ENCODE results near the gene CBX5. TPM values are rescaled to one million over a fixed set of nuclear protein-coding genes. Genes with fewer than 3 reads are reported as not detected.
A peak's percentile ranks its signal among the peaks of the same experiment; 100 is the strongest.

The CBX5 gene
- 99.3 and 101 TPM in 2 replicates for total RNA-seq (2013; cell fraction: nucleolus; rRNA removed)
- 74.4 and 81.4 TPM in 2 replicates for total RNA-seq (2014; rRNA removed)
- 74.6 and 76.1 TPM in 2 replicates for total RNA-seq (2014; rRNA removed; fragmentation: Illumina TruSeq; extraction: Trizol)
- total RNA-seq (2021) = 138 TPM in 2 replicates
- polyA plus RNA-seq (2011; ENCODE audit: low read depth) = 23.8 TPM
- polyA plus RNA-seq (2011; rRNA removed) = 85.5 and 119 TPM in 2 replicates
- polyA plus RNA-seq (2011; cell fraction: cytosol; rRNA removed) = 29.4 and 40.7 TPM in 2 replicates
- 22.0 and 25.4 TPM in 2 replicates for polyA plus RNA-seq (2011; cell fraction: nucleus; rRNA removed)
- polyA plus RNA-seq (2012) = 32.7 and 34.1 TPM in 2 replicates
- polyA plus RNA-seq (2014; fragmentation: Illumina TruSeq; extraction: Trizol) = 74.6 and 89.6 TPM in 2 replicates
- 10 to 100 TPM; 66.9 to 67.1 TPM for polyA plus RNA-seq (2014; fragmentation: Nextera tagmentation; extraction: Ambion mirVana)
- 45.1 and 46.7 TPM in 2 replicates for polyA plus RNA-seq (2014; rRNA removed)
- polyA plus RNA-seq (2016; fragmentation: Nextera tagmentation; extraction: Ambion mirVana) = 10 to 100 TPM; 85.8 to 87.6 TPM
- 93.0 and 139 TPM in 2 replicates for polyA minus RNA-seq (2011; rRNA and poly(A)+ RNA removed)
- 37.2 and 41.1 TPM in 2 replicates for polyA minus RNA-seq (2011; cell fraction: cytosol; rRNA and poly(A)+ RNA removed)
- 15.1 and 24.0 TPM in 2 replicates for polyA minus RNA-seq (2011; cell fraction: nucleus; rRNA and poly(A)+ RNA removed)
- Bru-seq, nascent RNA = percentile 87 among the genes with signal in this experiment
- percentile 98 among the genes with signal in this experiment for BruChase-seq, experiment 1, labeled RNA remaining after a 6-hour chase
- percentile 94 among the genes with signal in this experiment for BruChase-seq, experiment 2, labeled RNA remaining after a 2-hour chase
- long read RNA-seq, experiment 1, full-length matches to known transcripts = 20 of 32 reads
- long read RNA-seq, experiment 1, partial matches to known transcripts = 6 of 32 reads
- long read RNA-seq, experiment 1, other reads (novel, unspliced or antisense) = 6 of 32 reads
- long read RNA-seq, experiment 2, full-length matches to known transcripts = 124 of 164 reads
- long read RNA-seq, experiment 2, partial matches to known transcripts = 14 of 164 reads
- long read RNA-seq, experiment 2, other reads (novel, unspliced or antisense) = 26 of 164 reads

GRCh38 chr12:54279632-54280467 lies at the start of gene CBX5:
Gene CBX5, minus strand, starts transcription at chr12:54280122. Its CDS starts 22,472 bp downstream, at chr12:54257650.
- peaks cover 9 to 26% of the 10 kb centered on the region in 2 experiments for H3K36me3 ChIP-seq (ENCODE audit: control insufficient read depth in 2 of 2, insufficient read depth in 2 of 2, low read length in 1 of 2)
- no peaks in the 10 kb centered on the region for H3K27me3 ChIP-seq (replicated peaks in 1 of 2; ENCODE audit: control insufficient read depth in 2 of 2, insufficient read depth in 2 of 2, low read length in 1 of 2)
- peak within 1 kb of the TSS; percentile 100 for H3K9ac ChIP-seq (ENCODE audit: control insufficient read depth, insufficient read depth, low read length)
- peak within 1 kb of the TSS; percentile 99 for H3K27ac ChIP-seq (ENCODE audit: control insufficient read depth, insufficient read depth)
- H3K4me1 ChIP-seq (ENCODE audit: control insufficient read depth, insufficient read depth, low read length) = peaks cover 18% of the 10 kb centered on the region
- no TSS peak for BruUV-seq (replicated peaks)
- 0 out of 2 replicates have a peak, but pooled peaks cover 4% of the 10 kb centered on the region for H4K20me1 ChIP-seq (ENCODE audit: control insufficient read depth, insufficient read depth)
- no peaks in the 10 kb centered on the region for H3K9me3 ChIP-seq (replicated peaks; ENCODE audit: control insufficient read depth, insufficient read depth, low read length)
- intact Hi-C loops (cut with micrococcal nuclease; ENCODE audit: unreplicated experiment) (loop anchor here (2.0 kb wide), 1 partner anchor 59 kb away; no protein-coding TSS in a partner anchor), in situ Hi-C loops (cut with MboI) (no loop called here)
- peak; percentile 85 for ATAC-seq
- RAD21 ChIA-PET (ENCODE audit: unreplicated experiment) = interaction anchor here (0.7 to 4.2 kb wide), 15 partner anchors 7 to 280 kb away, joined by 3 to 39 read pairs (median 3); partner anchors contain the start of genes COPZ1 and HOXC5
- FAIRE-seq = no peak
- H3K4me3 ChIP-seq = peak within 1 kb of the TSS; percentile 81
- POLR2A ChIA-PET = interaction anchor here (0.6 to 4.4 kb wide), 27 partner anchors 12 to 238 kb away, joined by 3 to 60 read pairs (median 5); partner anchors contain the start of genes COPZ1, HOXC4, NCKAP1L and ZNF385A
- WGBS (ENCODE audit: insufficient coverage, insufficient replicate concordance, low lambda C conversion rate, missing lambda C conversion rate) = 1% methylated on average over 49 of the region's 49 CpGs
- SMC1A ChIA-PET (ENCODE audit: uncharacterized antibody, unreplicated experiment) = interaction anchor here (0.8 to 3.3 kb wide), 13 partner anchors 15 to 120 kb away, joined by 3 to 32 read pairs (median 5); partner anchors contain the start of gene COPZ1
- CTCF ChIA-PET = interaction anchor here (0.6 to 3.1 kb wide), 18 partner anchors 15 to 957 kb away, joined by 3 to 29 read pairs (median 4); partner anchors contain the start of gene COPZ1
- H2AFZ ChIP-seq (ENCODE audit: control insufficient read depth, low read depth, low read length) = peak within 1 kb of the TSS; percentile 97
- peaks cover 89% of the 10 kb centered on the region for H3K79me2 ChIP-seq (ENCODE audit: control insufficient read depth, insufficient read depth, low read length)
- peak within 1 kb of the TSS; percentile 93 for H3K4me2 ChIP-seq (ENCODE audit: control insufficient read depth, insufficient read depth)
- peak; percentile 98 for DNase-seq (ENCODE audit: low read depth, low spot score)
- TF ChIP-seq DPF2 (IDR thresholded peaks at IDR 0.05) = peak; percentile 92
- TF ChIP-seq LARP7 (IDR thresholded peaks at IDR 0.05) = no peak
- peak; percentile 95 for TF ChIP-seq POLR2AphosphoS5 (IDR thresholded peaks at IDR 0.05; ENCODE audit: low read length)
- peak; percentile 92 to 95 for TF ChIP-seq BHLHE40 (IDR thresholded peaks at IDR 0.05; ENCODE audit: borderline replicate concordance in 1 of 2, low read depth in 2 of 2, low read length in 1 of 2)
- TF ChIP-seq FOXM1 (IDR thresholded peaks at IDR 0.05; ENCODE audit: low read depth, low read length) = no peak; the same call in 1 of the 2 replicates
- no peak for TF ChIP-seq RAD21 (IDR thresholded peaks at IDR 0.05; ENCODE audit: insufficient read depth, low read depth, low read length)
- peak; percentile 70; the same call in 1 of the 2 replicates for TF ChIP-seq HDGF (IDR thresholded peaks at IDR 0.05)
- TF ChIP-seq HDAC2 (IDR thresholded peaks at IDR 0.05) = no peak
- peak; percentile 63; the same call in 2 of the 3 replicates for TF ChIP-seq POU2F2 (IDR thresholded peaks at IDR 0.05; ENCODE audit: borderline replicate concordance, low read depth, low read length)
- TF ChIP-seq TCF3 (IDR thresholded peaks at IDR 0.05; ENCODE audit: borderline replicate concordance, insufficient read depth, low read depth, low read length) = no peak
- TF ChIP-seq ATF7 (IDR thresholded peaks at IDR 0.05; ENCODE audit: low read depth) = no peak
- TF ChIP-seq NBN (IDR thresholded peaks at IDR 0.05) = no peak; the same call in none of the 2 replicates
- no peak for TF ChIP-seq YBX1 (IDR thresholded peaks at IDR 0.05)
- no peak for TF ChIP-seq CEBPB (IDR thresholded peaks at IDR 0.05; ENCODE audit: borderline replicate concordance in 1 of 2, low read depth in 2 of 2, low read length in 2 of 2)
- TF ChIP-seq CHD2 (IDR thresholded peaks at IDR 0.05; ENCODE audit: borderline replicate concordance, low read depth, low read length) = peak; percentile 66; the same call in 1 of the 2 replicates
- TF ChIP-seq SP1 (IDR thresholded peaks at IDR 0.05; ENCODE audit: low read depth, low read length) = peak; percentile 94
- no peak for TF ChIP-seq ZZZ3 (IDR thresholded peaks at IDR 0.05; ENCODE audit: control insufficient read depth, insufficient read length, low read depth)
- peak; percentile 48 for TF ChIP-seq POLR2AphosphoS2 (IDR thresholded peaks at IDR 0.05; ENCODE audit: low read depth, low read length)
- TF ChIP-seq ZNF217 (IDR thresholded peaks at IDR 0.05) = no peak
- peak in 1 of 2 experiments; percentile 26; a peak in 1 of 4 replicates for TF ChIP-seq SRF (IDR thresholded peaks at IDR 0.05; ENCODE audit: low read depth in 2 of 2, low read length in 2 of 2)
- TF ChIP-seq FOXK2 (IDR thresholded peaks at IDR 0.05) = no peak

All from GM12878 (cell line).